OCI-LY1 (cell line): ENCODE data around the gene C4BPB.

Experiments used
- H2AFZ ChIP-seq: fragments of 200-600 bp; sonication (generic), shearing (Covaris generic); 2 replicates; pipeline ENCODE4 v1.6.0; 2014; ENCODE audit warnings: antibody characterized with exemption, mild to moderate bottlenecking, low read length
- H3F3A ChIP-seq: fragments of 200-600 bp; sonication (generic), shearing (Covaris generic); 2 replicates; pipeline ENCODE4 v1.6.0; 2014; ENCODE audit warnings: mild to moderate bottlenecking, antibody characterized with exemption, low read length, moderate library complexity; ENCODE audit not compliant: insufficient read depth
- H3K27ac ChIP-seq: fragments of 200-600 bp; sonication (generic); 2 replicates; pipeline ENCODE4 v1.5.1; 2014; ENCODE audit warnings: low read length, mixed run types, mild to moderate bottlenecking, low read depth; ENCODE audit not compliant: poor library complexity, severe bottlenecking
- H3K27me3 ChIP-seq: fragments of 200-600 bp; sonication (generic); 2 replicates; pipeline ENCODE4 v1.6.0; 2014; ENCODE audit warnings: antibody characterized with exemption, mild to moderate bottlenecking, low read length, moderate library complexity; ENCODE audit not compliant: insufficient read depth
- H3K36me3 ChIP-seq: fragments of 200-600 bp; sonication (generic); 2 replicates; pipeline ENCODE4 v1.6.1; 2014; ENCODE audit warnings: mild to moderate bottlenecking, antibody characterized with exemption, low read length, moderate library complexity, mixed read lengths; ENCODE audit not compliant: insufficient read depth
- H3K4me1 ChIP-seq: fragments of 200-600 bp; sonication (generic); 2 replicates; pipeline ENCODE4 v1.5.1; 2014; ENCODE audit warnings: mild to moderate bottlenecking, low read length, moderate library complexity; ENCODE audit not compliant: insufficient read depth, severe bottlenecking
- H3K4me2 ChIP-seq: fragments of 200-600 bp; sonication (generic), shearing (Covaris generic); 2 replicates; pipeline ENCODE4 v1.6.1; 2014; ENCODE audit warnings: low read length
- H3K4me3 ChIP-seq: fragments of 200-600 bp; sonication (generic); 2 replicates; pipeline ENCODE4 v1.5.1; 2014; ENCODE audit warnings: low read length, low read depth, mild to moderate bottlenecking, mixed read lengths; ENCODE audit not compliant: poor library complexity, severe bottlenecking
- H3K79me2 ChIP-seq: fragments of 200-600 bp; shearing (Covaris generic); 2 replicates; pipeline ENCODE4 v1.6.1; 2016; ENCODE audit warnings: mixed run types, low read length, mixed read lengths; ENCODE audit not compliant: insufficient read depth
- H3K9ac ChIP-seq: fragments of 200-600 bp; sonication (generic), shearing (Covaris generic); 2 replicates; pipeline ENCODE4 v1.6.1; 2014; ENCODE audit warnings: mild to moderate bottlenecking, low read length, mixed read lengths
- H3K9me2 ChIP-seq: fragments of 200-600 bp; sonication (generic), shearing (Covaris generic); 2 replicates; pipeline ENCODE4 v1.6.1; 2014; ENCODE audit warnings: low read depth, mild to moderate bottlenecking, low read length, mixed read lengths
- H3K9me3 ChIP-seq: fragments of 200-600 bp; shearing (Covaris generic); 2 replicates; pipeline ENCODE4 v1.6.1; 2014; ENCODE audit warnings: low read length, mixed read lengths
- H4K20me1 ChIP-seq: fragments of 200-600 bp; sonication (generic), shearing (Covaris generic); 2 replicates; pipeline ENCODE4 v1.6.0; 2016; ENCODE audit warnings: mild to moderate bottlenecking, low read length; ENCODE audit not compliant: insufficient read depth
- CTCF ChIP-seq: fragments of 200-600 bp; sonication (generic), shearing (Covaris generic); IDR thresholded peaks from 2 replicates; pipeline ENCODE4 v1.5.1; 2017; ENCODE audit warnings: mild to moderate bottlenecking, antibody characterized with exemption, low read length, moderate library complexity, mixed read lengths
- EZH2 ChIP-seq: fragments of 200-600 bp; sonication (generic), shearing (Covaris generic); IDR thresholded peaks from 2 replicates; pipeline ENCODE4 v1.8.0; 2017; ENCODE audit warnings: borderline replicate concordance, mixed run types, mild to moderate bottlenecking, antibody characterized with exemption, low read length, moderate library complexity, mixed read lengths

The C4BPB gene

DNA sequence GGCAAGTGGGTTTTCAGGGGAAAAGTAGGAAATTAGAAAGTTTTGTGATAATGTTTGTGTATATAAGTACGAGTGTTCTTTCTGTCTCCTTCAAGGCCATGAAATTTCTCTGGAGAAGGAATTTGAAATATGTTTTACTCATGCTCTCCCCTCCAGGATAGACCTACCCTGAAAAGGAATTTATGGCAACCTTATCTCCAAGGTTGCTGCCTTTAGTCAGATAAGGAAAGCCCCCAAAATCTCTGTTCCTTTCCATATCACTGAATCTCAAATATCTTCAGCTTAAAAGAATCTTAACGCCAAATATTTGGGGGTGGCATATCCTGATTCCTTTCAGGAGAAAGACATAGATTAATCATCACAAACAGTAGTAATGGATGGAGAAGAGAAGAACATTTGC, 499 bp upstream of the C4BPB start:
- H3K4me3 ChIP-seq = no peak overlapping the region
- no peak overlapping the region for H2AFZ ChIP-seq
- H3K9me3 ChIP-seq = no peaks in the 10 kb centered on the region
- H3K27me3 ChIP-seq = no peaks in the 10 kb centered on the region
- H3K9me2 ChIP-seq = no peaks in the 10 kb centered on the region
- no peak overlapping the region for H3K27ac ChIP-seq
- no peaks in the 10 kb centered on the region for H3K79me2 ChIP-seq
- H3K4me1 ChIP-seq = no peaks in the 10 kb centered on the region
- no peaks in the 10 kb centered on the region for H4K20me1 ChIP-seq
- H3K36me3 ChIP-seq = no peaks in the 10 kb centered on the region
- H3K9ac ChIP-seq = no peak overlapping the region
- H3K4me2 ChIP-seq = no peak overlapping the region
- H3F3A ChIP-seq = no peaks in the 10 kb centered on the region
- TF ChIP-seq EZH2 = no peak
- no peak for TF ChIP-seq CTCF

DNA sequence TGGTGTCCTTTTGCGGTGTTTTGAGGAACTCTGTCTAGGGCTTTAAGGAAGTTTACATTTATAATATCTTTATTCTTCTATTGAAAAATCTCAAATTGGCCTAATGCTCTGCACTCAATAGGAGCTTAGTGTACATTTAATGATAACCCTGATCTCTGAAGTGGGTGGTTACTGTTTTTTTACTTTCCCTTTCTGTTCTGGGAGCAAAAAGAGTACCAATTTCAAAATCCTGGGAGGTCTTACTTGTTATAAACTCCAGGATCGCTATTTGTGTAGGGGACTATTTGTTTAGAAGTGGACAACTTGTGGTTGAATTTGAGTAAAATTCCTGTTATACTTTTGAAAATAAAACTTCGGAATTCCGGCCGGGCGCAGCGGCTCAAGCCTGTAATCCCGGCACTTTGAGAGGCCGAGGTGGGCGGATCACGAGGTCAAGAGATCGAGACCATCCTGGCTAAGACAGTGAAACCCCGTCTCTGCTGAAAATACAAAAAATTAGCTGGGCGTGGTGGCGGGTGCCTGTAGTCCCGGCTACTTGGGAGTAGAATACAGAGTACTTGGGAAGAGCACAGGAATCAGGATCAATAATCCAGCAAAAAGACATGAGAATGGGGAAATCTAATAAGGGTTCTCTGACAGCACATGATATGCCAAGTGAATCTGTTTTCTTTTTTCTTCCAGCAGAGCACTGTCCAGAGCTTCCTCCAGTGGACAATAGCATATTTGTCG, 1.1 kb downstream of the C4BPB start:
- Histone ChIP-seq H3K27me3 (no peaks in the 10 kb centered on the region), H3K36me3 (no peaks in the 10 kb centered on the region), H3K9me3 (no peaks in the 10 kb centered on the region), H3K79me2 (no peaks in the 10 kb centered on the region), H3K4me2 (no peak overlapping the region), H3K9me2 (no peaks in the 10 kb centered on the region), H3K4me3 (no peak overlapping the region), H3K27ac (no peak overlapping the region), H3K9ac (no peak overlapping the region), H2AFZ (no peak overlapping the region), H4K20me1 (no peaks in the 10 kb centered on the region), H3K4me1 (no peaks in the 10 kb centered on the region), H3F3A (no peaks in the 10 kb centered on the region)
- TF ChIP-seq EZH2 (no peak), CTCF (no peak)

DNA sequence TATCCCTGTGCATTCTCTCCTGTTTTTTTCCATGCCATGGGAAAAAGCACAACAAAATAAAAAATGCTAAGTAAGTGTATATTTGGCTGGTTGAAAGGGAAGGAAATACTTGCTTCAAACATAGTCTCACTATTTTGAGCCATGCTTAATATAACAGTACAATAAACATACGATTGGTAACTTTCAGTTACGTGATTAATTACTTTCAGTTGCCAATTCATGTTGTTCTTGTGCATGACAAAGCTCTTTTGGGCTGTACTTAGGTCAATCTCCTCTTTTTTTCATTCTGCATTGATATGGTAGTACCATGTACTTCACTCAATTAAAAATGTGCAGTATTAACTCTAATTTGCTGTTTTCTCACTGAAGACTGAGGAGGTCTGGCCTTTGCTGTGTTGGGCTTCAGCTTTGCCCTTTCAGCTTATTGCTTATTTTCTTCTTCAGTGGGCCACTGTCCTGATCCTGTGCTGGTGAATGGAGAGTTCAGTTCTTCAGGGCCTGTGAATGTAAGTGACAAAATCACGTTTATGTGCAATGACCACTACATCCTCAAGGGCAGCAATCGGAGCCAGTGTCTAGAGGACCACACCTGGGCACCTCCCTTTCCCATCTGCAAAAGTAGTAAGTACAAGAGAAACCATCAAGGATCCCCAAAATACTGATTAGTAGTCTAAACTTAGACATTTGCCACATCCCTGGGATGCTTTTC, 2.7 kb downstream of the C4BPB start:
- Histone ChIP-seq H3K9me2 (no peaks in the 10 kb centered on the region), H3K4me1 (no peaks in the 10 kb centered on the region), H3K4me3 (no peak overlapping the region), H3K4me2 (no peak overlapping the region), H3K9ac (no peak overlapping the region), H3K9me3 (no peaks in the 10 kb centered on the region), H3K27ac (no peak overlapping the region), H3K36me3 (no peaks in the 10 kb centered on the region), H3F3A (no peaks in the 10 kb centered on the region), H3K27me3 (no peaks in the 10 kb centered on the region), H4K20me1 (no peaks in the 10 kb centered on the region), H2AFZ (no peak overlapping the region), H3K79me2 (no peaks in the 10 kb centered on the region)
- TF ChIP-seq CTCF (no peak), EZH2 (no peak)
